ENCODE data around the gene ALDH4A1. TPM values are rescaled to one million over a fixed set of nuclear protein-coding genes. Genes with fewer than 3 reads are reported as not detected.

ALDH4A1 gene
- total and polyA plus RNA-seq, 7 donors, result 19.5 to 81.1 (median 31.9) TPM

DNA sequence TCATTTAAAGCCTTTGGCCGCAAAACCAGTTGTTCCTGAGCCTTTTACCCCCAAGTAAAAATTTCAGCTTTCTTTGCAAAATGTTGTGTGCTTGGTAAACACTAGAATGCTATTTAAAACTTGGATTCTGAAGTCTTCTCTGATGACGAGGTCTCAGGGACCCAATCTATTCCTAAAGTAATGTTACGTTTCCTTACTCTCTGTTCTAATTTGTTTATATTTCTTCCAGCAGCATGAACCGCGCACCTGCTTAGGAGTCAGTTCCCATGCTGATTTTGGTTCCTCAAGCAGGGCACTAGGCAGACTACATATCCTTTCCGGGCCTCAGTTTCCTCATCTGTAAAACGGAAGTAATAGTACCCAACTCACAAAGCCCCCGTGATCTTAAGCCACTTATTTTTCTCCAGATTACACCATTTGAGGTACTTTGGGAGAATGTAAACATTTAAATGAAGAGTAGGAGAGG is 969 bp upstream of the ALDH4A1 start:
- DNase-seq, result no peak
- 44 to 54% (median 46%) methylated on average over 8 of the region's 8 CpGs for WGBS, 3 donors
- Histone ChIP-seq H3K27ac (peak overlapping the region; percentile 98), H3K27me3 (ENCODE audit: insufficient read depth in 3 of 3, low read length in 2 of 3) (no peaks in the 10 kb centered on the region), H3K36me3 (ENCODE audit: insufficient read depth in 1 of 2, low read depth in 1 of 2) (peaks cover 0 to 7% of the 10 kb centered on the region in 2 donors), H3K9me3 (no peaks in the 10 kb centered on the region), H3K4me1 (peaks cover 40% of the 10 kb centered on the region), H3K4me3 (peak overlapping the region; percentile 88)
- TF ChIP-seq, protein P1, sequence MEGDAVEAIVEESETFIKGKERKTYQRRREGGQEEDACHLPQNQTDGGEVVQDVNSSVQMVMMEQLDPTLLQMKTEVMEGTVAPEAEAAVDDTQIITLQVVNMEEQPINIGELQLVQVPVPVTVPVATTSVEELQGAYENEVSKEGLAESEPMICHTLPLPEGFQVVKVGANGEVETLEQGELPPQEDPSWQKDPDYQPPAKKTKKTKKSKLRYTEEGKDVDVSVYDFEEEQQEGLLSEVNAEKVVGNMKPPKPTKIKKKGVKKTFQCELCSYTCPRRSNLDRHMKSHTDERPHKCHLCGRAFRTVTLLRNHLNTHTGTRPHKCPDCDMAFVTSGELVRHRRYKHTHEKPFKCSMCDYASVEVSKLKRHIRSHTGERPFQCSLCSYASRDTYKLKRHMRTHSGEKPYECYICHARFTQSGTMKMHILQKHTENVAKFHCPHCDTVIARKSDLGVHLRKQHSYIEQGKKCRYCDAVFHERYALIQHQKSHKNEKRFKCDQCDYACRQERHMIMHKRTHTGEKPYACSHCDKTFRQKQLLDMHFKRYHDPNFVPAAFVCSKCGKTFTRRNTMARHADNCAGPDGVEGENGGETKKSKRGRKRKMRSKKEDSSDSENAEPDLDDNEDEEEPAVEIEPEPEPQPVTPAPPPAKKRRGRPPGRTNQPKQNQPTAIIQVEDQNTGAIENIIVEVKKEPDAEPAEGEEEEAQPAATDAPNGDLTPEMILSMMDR (IDR thresholded peaks at IDR 0.05), result no peak
- ATAC-seq, result no peak
- intact Hi-C loops (cut with DNase I), result no loop called here

- Histone ChIP-seq H3K4me1 (peaks cover 27% of the 10 kb centered on the region), H3K9me3 (no peaks in the 10 kb centered on the region), H3K27ac (peak overlapping the region; percentile 98), H3K27me3 (ENCODE audit: insufficient read depth in 3 of 3, low read length in 2 of 3) (no peaks in the 10 kb centered on the region), H3K36me3 (ENCODE audit: insufficient read depth in 1 of 2, low read depth in 1 of 2) (peaks cover 0 to 8% of the 10 kb centered on the region in 2 donors), H3K4me3 (peak overlapping the region; percentile 88)
- intact Hi-C loops (cut with DNase I), result no loop called here
- DNase-seq, result peak; percentile 45 to 82
- TF ChIP-seq, protein P1 (IDR thresholded peaks at IDR 0.05), result no peak
- WGBS, 3 donors, result 1% methylated on average over 33 to 44 of the region's 44 CpGs
- peak; percentile 65 to 80 (median 72) for ATAC-seq
Measured at GRCh38 chr1:18901952-18902522, 318 bp downstream of the ALDH4A1 start.

DNA sequence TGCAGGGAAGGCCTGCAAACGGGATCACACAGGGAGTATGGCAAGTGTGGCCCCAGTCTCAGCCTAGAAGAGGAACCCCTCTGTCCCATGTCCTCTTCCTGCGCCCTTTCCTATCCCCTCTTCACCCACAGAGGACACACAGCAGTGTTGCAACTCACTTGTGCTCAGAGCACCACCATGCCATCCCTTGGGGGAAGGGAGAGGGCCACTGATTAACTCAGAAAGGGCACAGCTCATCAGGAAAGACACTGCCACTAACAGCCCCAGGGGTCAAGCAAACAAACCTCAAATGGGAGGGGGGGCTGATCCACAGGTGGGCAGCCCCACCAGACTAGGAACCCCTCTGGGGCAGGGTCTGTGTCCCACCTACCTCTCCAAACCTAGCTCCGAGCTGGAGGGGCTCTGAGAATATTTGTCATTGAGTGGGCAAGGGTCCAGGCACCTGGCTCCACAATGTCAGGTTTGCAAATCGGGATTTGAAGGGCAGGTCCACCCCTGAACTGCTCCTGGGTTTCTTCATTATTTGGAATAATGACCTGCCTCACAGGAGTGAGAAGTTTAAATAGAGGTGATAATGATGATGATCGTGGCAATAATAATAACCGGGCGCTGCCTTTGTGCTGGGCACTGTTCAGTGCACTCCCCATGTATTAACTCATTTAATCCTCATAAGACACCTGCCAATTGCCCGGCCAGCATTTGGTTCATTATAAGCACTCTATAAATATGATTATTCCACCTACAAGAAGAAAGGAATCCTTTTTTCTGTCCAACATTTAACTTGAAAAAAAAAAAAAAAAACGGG is 1.0 kb downstream of the ALDH4A1 start:
- Histone ChIP-seq H3K27ac (peak overlapping the region; percentile 98), H3K9me3 (no peaks in the 10 kb centered on the region), H3K4me3 (peak overlapping the region; percentile 88), H3K36me3 (ENCODE audit: insufficient read depth in 1 of 2, low read depth in 1 of 2) (peaks cover 0 to 11% of the 10 kb centered on the region in 2 donors), H3K4me1 (peaks cover 22% of the 10 kb centered on the region), H3K27me3 (ENCODE audit: insufficient read depth in 3 of 3, low read length in 2 of 3) (no peaks in the 10 kb centered on the region)
- WGBS, 3 donors, result 29 to 37% (median 30%) methylated on average over 9 of the region's 9 CpGs
- ATAC-seq, result no peak
- TF ChIP-seq, protein P1 (IDR thresholded peaks at IDR 0.05), result no peak
- intact Hi-C loops (cut with DNase I), result no loop called here
- DNase-seq, result no peak

DNA sequence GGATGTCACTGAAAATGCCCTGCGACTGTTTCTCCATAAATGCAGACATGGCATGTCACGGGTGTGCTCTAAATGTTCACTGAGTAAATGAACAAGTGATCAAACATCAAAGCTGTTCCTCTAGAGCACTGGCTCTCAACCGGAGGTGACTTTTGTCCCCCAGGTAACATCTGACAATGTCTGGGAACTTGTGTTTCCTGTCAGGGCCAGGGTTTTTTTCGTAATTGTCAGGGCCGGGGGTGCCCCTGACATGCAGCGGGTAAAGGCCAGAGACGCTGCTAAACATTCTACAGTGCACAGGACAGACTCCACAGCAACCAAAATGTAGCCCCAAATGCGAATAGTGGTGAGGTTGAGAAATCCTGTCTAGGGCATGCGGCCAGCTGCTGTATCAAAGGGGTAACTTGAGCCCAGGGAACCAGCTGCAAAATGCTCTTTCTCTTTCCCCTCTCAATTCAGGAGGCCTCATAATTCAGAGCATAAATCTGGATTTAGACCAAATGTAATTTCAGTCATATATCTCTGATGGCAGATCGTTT is 2.0 kb downstream of the ALDH4A1 start:
- intact Hi-C loops (cut with DNase I), result no loop called here
- Histone ChIP-seq H3K4me3 (peak overlapping the region; percentile 88), H3K27me3 (ENCODE audit: insufficient read depth in 3 of 3, low read length in 2 of 3) (no peaks in the 10 kb centered on the region), H3K4me1 (peaks cover 22% of the 10 kb centered on the region), H3K27ac (peak overlapping the region; percentile 18), H3K36me3 (ENCODE audit: insufficient read depth in 1 of 2, low read depth in 1 of 2) (peaks cover 0 to 11% of the 10 kb centered on the region in 2 donors), H3K9me3 (no peaks in the 10 kb centered on the region)
- DNase-seq, result peak in 1 of 2 donors; percentile 37
- WGBS, 3 donors, result 60 to 71% (median 61%) methylated on average over 10 of the region's 10 CpGs
- ATAC-seq, result no peak
- TF ChIP-seq, protein P1 (IDR thresholded peaks at IDR 0.05), result no peak
